ENCODE data around the gene KCNH8.

DNA sequence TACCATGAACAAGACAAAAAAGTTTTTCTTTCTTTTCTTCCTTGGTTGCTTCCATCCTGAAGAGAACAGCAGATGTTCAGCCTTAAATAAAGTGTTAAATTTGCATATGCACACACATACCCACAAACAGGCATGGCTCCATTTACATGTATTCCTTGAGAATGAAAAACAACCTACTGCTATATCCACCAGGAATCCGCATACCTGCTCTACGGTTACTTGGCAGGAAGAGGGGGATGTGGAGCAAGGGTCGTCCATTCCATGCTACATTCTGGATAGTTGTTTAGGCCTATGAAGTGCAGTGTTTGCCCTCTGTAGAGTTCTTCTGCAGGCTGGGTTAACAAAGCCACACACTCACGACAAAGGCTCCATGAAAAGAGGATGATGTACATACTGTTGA lies 322.8 kb downstream of the KCNH8 start:
- TF ChIP-seq, protein P1, sequence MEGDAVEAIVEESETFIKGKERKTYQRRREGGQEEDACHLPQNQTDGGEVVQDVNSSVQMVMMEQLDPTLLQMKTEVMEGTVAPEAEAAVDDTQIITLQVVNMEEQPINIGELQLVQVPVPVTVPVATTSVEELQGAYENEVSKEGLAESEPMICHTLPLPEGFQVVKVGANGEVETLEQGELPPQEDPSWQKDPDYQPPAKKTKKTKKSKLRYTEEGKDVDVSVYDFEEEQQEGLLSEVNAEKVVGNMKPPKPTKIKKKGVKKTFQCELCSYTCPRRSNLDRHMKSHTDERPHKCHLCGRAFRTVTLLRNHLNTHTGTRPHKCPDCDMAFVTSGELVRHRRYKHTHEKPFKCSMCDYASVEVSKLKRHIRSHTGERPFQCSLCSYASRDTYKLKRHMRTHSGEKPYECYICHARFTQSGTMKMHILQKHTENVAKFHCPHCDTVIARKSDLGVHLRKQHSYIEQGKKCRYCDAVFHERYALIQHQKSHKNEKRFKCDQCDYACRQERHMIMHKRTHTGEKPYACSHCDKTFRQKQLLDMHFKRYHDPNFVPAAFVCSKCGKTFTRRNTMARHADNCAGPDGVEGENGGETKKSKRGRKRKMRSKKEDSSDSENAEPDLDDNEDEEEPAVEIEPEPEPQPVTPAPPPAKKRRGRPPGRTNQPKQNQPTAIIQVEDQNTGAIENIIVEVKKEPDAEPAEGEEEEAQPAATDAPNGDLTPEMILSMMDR (IDR thresholded peaks at IDR 0.05) = no peak
- TF ChIP-seq POLR2A (IDR thresholded peaks at IDR 0.05) = no peak
